GM18520 (cell line): ENCODE data around the gene ANO4.
"Not testable (repeated sequence)": the region's sequence is repeated elsewhere in the genome, so short reads cannot be mapped to it uniquely, and the experiment has no call there.

Source experiments
- ATAC-seq: cut with Tn5 transposase; IDR thresholded peaks from one replicate; pipeline ENCODE4 v1.9.1; 2021; ENCODE audit not compliant: unreplicated experiment

The ANO4 gene

DNA sequence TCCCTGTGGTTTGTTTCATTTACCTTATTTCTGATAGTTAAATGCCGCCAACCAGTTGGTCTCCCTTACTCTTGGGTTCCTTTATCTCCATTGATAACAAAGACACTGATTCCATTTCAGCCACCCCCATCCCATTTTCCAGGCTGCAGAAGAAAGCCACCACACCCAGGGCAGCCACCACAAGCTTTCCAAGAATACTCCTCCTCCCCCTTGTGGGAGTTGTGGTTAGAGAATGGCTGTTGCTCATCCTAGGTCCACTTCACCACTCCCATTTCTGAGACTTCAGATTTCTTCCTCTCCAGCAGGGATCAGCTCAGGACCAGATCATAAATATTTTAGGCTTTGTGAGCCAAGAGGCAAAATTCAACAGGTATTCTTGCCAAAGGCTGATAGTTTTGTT is 73.9 kb downstream of the ANO4 start:
- ATAC-seq: no peak

- ATAC-seq: no peak
Measured at GRCh38 chr12:100871195-100871734, 76.7 kb downstream of the ANO4 start.

- ATAC-seq: no peak
Measured at GRCh38 chr12:100875156-100875555, 80.6 kb downstream of the ANO4 start.

GRCh38 chr12:100875771-100876170 is 81.2 kb downstream of the ANO4 start:
- no peak for ATAC-seq

DNA sequence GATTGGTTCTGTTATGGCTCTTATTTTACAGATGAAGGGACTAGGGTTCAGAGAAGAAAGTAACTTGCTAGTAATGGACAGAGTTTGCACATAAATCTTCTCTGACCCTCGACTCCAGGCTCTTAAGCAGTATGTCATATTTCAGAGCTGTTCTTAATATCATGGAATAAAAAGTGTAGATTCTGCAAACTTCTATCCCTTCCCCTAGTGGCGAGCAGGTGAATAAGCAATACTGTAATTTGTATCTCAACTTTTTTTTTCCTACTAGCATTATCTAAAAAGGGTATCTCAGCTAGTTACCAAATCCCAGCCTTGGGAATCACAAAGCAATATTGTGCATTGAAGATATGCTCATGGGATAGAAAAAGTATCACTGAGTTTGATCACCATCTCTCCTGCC is 83.2 kb downstream of the ANO4 start:
- ATAC-seq: no peak

GRCh38 chr12:100895192-100895591 is 100.6 kb downstream of the ANO4 start:
- no peak for ATAC-seq

GRCh38 chr12:100896192-100896591 is 101.6 kb downstream of the ANO4 start:
- no peak for ATAC-seq

- no peak for ATAC-seq
Measured at GRCh38 chr12:100897240-100897639, 102.7 kb downstream of the ANO4 start.

DNA sequence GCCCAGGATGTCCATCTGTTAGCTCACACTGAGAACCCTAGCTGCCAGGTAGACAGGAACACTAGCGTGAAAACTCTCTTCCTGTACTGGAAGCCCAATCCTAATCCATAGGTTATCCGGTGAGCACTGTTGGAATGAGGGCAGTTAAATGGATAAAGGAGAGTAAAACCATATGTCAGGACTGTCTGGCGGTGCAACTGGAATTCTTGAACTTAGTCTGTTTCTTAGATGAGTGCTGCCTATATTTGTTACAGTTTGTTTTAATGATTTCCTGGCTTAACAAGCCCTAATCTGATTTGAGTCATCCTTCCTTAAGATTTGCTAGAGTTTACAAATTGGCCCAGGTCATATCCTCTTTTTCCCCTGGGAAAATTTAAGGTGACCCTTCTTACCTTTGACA is 104.7 kb downstream of the ANO4 start:
- no peak for ATAC-seq

GRCh38 chr12:100900808-100901207 is 106.2 kb downstream of the ANO4 start:
- ATAC-seq: no peak

- no peak for ATAC-seq
Measured at GRCh38 chr12:100901266-100901665, 106.7 kb downstream of the ANO4 start.

GRCh38 chr12:100904270-100904669 is 109.7 kb downstream of the ANO4 start:
- no peak for ATAC-seq

DNA sequence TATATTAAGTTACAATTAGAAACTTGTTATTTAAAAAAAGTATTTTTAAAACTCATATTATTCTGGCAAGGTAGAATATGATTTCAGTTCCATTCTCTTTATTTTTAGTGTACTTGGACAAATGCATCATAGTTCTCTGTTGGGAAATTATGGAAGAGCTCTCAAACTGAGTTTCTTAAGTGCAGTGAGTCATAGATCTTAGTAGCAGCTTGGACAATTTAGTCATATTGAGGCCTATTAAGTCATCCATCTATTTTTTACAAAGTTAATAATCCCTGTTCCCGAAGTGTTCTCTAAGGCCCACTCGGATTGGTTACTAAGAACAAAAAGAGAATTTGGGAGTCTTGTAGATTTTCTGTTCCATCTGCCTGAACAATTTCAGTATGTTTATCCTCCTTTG is 113.9 kb downstream of the ANO4 start:
- ATAC-seq: no peak

DNA sequence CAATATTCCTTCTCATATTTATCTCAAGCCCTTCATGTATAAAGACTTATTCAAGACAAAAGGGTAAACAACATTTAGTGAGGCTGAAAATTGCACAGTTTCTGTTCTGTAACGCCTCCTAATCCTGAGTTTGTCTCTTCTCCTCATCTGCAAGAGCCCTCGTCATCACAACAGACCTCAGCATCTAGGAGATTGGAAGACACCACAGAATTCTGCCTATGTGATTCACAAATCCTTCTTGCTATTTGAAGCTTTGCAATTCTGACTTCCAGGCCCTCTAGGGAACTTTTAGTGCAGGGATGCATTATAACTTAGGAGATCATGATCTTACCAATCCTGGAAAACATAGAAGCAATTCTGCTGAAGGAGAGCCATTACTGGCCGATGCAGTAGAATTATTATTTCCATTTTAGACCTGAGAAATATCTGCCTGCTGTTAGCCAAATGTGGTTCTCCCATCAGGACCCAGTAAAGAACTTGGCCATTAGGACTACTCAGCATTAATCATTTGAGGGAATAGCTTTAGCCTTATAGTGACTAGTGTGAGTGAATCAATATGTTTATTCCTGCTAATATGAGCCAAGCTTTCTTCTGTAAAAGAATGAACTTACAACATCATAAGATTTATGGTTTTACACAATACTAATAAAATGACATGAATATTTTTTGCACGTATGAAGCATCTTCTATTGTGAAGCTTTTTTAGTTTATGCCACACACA is 119.5 kb downstream of the ANO4 start:
- ATAC-seq: no peak

DNA sequence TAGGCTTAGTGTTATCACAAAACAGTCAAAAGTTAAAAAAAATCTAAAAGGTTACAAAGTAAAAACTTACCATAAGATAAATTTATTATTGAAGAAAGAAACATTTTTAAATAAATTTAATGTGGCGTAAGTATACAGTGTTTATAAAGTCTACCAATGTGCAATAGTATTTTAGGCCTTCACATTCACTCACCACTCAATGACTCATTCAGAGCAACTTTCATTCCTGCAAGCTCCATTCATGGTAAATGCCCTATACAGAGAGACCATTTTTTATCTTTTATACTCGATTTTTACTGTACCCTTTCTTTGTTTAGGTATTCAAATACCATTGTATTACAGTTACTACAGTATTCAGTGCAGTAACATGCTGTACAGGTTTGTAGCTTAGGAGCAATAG is 124.5 kb downstream of the ANO4 start:
- ATAC-seq: no peak

- ATAC-seq: no peak
Measured at GRCh38 chr12:100920493-100920892, 125.9 kb downstream of the ANO4 start.

- no peak for ATAC-seq
Measured at GRCh38 chr12:100926669-100927248, 132.2 kb downstream of the ANO4 start.

- ATAC-seq: no peak
Measured at GRCh38 chr12:100927826-100928225, 133.2 kb downstream of the ANO4 start.

DNA sequence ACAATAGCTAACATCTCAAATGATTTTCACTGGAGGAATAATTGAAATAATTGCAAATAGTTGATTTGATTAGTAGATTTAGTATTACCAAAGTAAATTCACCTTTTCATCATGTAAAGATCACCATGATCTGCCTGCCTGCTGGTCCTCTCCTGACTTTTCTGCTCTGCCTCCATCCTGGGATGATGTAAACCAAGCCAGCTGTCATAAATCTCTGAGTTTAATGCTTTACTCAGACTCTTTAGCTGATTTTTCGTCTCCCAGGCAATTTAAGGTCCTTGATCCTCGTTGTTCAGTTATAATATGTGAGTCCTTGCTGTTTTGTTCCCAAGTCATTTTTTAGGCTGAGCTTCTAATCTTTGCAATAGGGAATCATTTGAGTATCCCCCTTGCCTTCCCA is 138.0 kb downstream of the ANO4 start:
- ATAC-seq: no peak

GRCh38 chr12:100933531-100933930 is 139.0 kb downstream of the ANO4 start:
- not testable (repeated sequence) for ATAC-seq

- no peak for ATAC-seq
Measured at GRCh38 chr12:100935929-100936328, 141.4 kb downstream of the ANO4 start.

DNA sequence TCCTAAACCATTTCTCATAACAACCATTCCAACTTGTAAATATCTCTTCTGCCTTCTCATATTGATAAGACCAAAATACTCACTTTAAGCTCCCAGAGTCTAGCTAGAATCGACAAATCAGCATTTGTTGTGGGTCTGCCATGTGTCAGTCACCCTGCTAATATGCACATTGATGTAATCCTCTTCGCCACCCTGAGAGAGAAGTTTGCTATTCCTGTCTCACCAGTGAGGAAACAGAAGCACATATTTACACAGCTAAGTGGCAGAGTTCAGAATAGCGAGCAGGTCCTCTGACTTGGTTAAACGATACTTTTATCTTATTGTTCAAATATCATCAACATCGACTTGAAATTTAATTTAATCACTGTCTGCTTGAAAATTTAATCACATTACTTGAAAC is 142.1 kb downstream of the ANO4 start:
- ATAC-seq: no peak

DNA sequence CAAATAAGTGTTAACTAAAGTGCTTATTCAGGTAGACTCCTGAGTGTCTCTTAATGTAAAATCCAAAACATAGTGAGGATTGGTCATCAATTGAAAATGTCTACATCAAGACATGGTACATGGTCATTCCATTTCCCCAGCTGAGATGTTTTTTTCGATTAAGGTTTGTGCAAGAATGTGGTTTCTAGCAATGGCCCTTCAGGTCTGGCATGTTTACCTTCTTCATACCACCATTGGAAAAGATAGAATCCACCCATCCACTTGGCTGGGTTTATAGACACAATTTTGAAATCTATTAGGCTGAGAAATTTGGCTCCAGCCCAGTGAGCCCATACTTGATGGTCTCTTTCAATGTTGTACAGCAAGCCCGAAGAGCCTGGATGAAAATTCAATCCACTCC is 145.9 kb downstream of the ANO4 start:
- no peak for ATAC-seq
